ENCODE measurements around the gene KIAA1217. TPM values are rescaled to one million over a fixed set of nuclear protein-coding genes. Genes with fewer than 3 reads are reported as not detected.

KIAA1217 gene
- total RNA-seq, 1 experiment from 2014 or later, result 1.5 TPM

DNA sequence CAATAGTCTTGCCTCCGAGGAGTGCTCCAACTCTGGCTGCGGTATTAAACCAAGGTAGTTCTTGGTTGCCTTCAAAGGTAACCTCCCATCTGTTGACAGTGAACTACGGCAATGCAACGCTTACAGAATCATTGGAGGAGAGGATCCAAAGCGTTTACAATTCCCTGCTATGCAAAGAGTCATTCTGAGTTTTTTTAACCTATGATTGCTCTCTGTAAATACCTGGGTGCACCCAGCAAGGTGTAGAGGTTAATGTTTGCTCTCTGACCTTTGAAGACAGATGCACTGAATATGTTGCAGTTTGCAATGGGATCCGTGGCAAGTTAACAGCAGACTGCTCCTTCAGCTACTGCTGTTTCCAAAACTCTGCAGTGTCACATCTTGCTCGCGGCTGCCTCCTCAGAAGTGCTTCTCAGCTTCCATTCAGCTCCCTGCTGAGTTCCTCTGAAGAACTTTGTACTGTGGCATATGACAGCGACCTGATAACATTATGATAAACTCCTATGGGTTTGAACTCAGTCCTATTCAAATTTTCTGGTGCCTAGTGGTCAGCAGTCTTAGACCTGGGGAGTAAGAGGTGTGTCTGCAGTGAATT lies 29.0 kb downstream of the KIAA1217 start:
- no peak for DNase-seq (ENCODE audit: low read depth, low spot score)
- in situ Hi-C loops (cut with HindIII; ENCODE audit: low pct_unique_long_range_greater_than_20kb, low sequenced_read_pairs), result no loop called here

DNA sequence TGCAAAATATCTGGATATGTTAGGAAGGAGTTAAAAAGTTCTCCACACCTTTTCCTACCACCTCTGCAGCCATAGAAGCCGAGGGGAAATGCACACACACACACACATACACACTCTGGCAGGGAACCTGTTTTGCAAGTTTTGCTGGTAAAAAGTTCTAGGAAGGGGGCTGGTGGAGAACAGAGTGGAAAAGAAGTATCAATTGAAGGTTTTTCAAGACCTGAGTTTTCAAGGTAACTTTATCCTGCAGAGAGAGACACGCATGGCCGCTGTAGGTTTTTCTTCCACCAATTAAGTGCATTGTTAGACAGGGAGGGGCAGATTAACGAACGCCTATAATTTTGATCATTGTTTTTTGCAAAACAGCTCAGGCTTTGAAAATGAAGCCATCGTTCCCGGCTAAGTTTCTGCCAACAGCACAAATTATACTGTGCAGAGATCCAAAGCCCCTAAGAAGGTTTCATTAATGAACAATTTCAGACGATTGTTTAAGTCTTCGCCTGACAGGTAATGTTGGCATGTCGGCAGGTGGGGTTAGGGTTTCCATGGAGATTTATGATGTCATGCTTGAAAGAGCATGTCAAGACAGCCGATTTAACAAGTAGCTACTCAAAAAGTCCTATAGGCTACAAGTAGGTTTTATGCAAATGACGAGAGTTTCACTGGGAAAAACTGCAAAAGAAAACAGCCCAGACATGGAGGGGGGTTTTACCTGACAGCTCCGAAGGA lies 29.7 kb downstream of the KIAA1217 start:
- no peak for DNase-seq (ENCODE audit: low read depth, low spot score)
- in situ Hi-C loops (cut with HindIII; ENCODE audit: low pct_unique_long_range_greater_than_20kb, low sequenced_read_pairs), result no loop called here

DNA sequence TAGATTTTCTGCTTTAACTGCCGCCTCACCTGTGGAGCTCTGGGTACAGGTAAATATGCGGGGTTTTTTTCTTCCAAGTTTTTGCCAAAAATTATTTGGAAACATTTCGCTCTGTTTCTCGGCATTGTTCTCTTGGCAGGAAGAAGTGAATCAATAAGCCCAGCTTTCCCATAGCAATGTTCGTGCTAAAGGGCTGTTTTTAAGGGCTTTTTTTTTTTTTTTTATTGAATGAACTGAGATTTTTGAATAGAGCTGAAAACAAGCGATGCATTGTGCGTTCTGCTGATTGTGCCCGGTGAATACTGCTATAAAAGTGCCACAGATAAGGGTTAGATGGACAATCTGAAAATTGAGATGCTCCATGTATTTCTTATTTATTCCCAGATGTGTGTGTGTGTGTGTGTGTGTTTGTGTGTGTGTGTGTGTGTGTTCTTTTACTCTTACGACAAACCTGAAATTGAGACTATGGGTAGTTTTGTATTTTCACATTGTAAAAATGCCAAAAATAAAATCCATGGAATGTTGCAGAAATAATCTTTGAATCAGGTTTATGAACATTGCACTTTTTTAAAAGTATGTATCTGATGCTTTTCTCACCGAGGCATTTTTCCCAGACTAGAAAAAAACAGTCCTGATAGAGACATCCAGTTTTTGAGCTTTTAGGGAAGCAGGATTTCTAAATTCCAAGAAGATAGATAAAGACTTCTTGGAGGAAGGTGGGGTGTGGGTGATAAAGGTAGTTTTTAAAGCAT lies 30.5 kb downstream of the KIAA1217 start:
- in situ Hi-C loops (cut with HindIII; ENCODE audit: low pct_unique_long_range_greater_than_20kb, low sequenced_read_pairs), result no loop called here
- peak; percentile 68 for DNase-seq (ENCODE audit: low read depth, low spot score)

DNA sequence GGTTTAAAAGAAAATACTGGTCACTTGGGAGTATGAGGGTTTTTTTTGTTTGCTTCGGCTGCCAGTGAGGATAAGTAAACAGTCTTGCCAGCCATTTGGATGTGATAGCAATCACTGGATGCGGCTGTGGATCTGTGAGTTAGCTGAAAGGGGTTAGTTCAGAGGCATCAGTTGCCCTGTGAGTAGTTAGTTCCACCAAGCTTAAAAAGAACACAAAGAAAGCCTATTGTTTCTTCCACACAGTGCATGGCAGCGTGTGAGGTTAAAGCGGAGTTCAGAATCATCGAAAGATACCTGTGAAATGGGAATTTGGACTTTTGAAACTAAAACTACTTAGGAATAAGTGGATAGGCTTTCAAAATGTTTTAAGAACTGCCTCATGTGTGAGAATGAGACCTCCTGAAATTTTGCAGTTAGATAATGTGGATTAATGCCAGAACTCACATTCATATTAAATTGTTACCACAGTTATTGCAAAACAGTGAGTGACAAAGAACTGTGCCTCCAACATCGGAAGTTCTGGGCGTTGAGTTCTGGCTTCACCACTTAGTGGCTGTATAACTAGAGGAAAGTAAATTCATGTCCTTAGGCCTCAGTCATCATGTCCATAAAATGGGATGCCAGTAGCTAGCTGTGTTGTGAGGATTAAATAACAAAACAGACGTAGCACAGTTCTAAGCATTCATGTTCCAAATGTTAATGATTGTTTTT lies 31.3 kb downstream of the KIAA1217 start:
- in situ Hi-C loops (cut with HindIII; ENCODE audit: low pct_unique_long_range_greater_than_20kb, low sequenced_read_pairs), result no loop called here
- DNase-seq (ENCODE audit: low read depth, low spot score), result peak; percentile 31

DNA sequence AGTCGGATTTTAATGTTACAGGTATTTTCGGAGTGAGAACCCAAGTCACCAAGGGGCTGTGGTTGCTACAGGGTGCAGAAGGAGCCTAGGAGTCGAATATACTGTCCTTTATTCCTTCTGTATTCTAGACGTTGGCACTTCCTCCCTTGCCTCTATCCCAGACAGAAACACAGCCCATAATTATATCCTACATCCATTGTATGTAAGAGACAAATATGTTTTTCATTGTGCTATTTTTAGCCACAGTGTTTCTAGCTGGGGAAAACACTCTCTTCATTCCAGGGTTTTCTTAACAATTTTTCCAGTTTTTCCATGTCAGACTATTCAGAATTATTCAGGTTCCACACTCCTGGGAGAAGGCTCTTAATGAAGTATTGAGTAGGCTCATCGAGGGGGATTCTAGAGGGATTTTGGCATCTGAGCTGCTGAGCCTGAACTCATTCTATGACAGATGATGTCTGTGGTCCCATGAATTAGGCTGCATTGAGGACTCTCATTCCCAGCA lies 32.6 kb downstream of the KIAA1217 start:
- no peak for DNase-seq (ENCODE audit: low read depth, low spot score)
- in situ Hi-C loops (cut with HindIII; ENCODE audit: low pct_unique_long_range_greater_than_20kb, low sequenced_read_pairs), result no loop called here

DNA sequence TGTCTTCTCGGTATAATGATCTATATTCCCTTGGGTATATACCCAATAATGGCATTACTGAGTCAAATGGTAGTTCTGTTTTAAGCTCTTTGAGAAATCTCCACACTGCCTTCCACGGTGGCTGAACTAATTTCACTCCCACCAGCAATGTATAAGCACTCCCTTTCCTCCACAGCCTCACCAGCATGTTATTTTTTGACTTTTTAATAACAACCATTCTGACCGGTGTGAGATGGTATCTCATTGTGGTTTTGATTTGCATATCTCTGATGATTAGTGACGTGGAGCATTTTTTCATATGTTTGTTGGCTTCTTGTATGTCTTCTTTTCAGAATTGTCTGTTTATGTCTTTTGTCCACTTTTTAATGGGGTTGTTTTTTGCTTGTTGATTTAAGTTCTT lies 33.6 kb downstream of the KIAA1217 start:
- no peak for DNase-seq (ENCODE audit: low read depth, low spot score)

DNA sequence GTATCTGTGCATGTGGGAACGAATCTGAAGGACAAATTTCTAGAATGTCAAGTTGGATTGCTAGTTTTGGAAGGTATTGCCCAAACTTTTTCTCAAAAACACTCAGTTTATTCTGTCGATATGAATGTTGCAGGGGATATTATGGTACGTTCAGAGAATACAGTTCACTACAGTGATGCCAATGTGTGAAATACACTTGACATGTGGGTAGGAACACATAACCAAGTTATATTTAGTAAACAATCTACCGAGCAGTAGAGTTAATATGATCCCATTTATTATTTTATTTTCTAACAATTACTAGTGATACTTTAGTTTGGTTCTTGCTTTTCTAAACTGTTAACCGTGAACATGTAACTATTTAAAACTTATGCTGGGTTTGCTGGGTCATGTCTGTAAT lies 37.4 kb downstream of the KIAA1217 start:
- in situ Hi-C loops (cut with HindIII; ENCODE audit: low pct_unique_long_range_greater_than_20kb, low sequenced_read_pairs), result no loop called here
- no peak for DNase-seq (ENCODE audit: low read depth, low spot score)

More for the DNA sequence above, 33.6 kb downstream of the KIAA1217 start:
- in situ Hi-C loops (cut with HindIII; ENCODE audit: low pct_unique_long_range_greater_than_20kb, low sequenced_read_pairs), result no loop called here

DNA sequence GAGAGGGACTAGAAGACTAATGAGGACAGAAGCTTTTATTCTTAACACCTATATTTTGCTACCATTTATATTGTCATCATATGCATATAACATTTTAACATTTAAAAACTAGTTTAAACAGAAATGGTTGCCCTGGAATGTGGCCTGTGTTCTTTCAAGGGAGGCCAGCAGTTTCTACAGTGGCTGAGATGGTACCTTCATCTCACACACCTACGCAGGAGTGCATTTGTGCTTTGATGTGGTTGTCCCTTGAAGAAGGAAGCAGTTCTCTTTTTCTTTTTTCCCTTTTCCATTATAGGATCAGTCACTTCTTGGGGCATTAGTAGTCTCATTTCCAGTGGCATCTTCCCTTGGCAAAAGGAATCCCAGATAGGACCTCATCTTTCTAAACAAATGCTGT lies 38.9 kb downstream of the KIAA1217 start:
- in situ Hi-C loops (cut with HindIII; ENCODE audit: low pct_unique_long_range_greater_than_20kb, low sequenced_read_pairs), result no loop called here
- no peak for DNase-seq (ENCODE audit: low read depth, low spot score)

DNA sequence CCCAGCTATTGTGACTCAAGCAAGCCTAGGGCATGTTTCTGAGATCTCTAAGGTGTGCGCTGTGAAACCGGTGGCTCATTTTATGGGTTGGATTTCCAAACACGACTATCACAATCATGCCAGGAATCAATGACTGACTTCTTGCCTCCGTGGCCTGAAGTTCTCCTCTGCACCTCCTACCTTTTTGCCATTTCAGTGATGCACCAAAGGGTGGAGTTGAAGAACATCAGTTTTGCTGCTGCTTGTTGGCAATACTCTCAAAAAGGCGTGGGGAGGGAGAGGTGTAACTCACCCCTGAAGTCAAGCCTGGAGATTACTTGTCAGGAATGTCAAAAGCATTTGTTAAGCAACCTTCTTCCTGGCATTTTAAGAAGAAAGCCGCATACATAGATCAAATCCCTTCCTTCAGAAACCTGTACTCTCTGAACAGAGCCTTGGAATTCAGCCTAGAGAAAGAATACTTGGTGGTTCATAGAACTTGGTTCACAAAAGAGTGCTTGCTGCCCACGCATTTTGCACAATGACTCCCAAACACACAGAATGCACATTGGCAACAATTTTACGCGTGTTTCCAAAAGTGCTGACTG lies 41.0 kb downstream of the KIAA1217 start:
- in situ Hi-C loops (cut with HindIII; ENCODE audit: low pct_unique_long_range_greater_than_20kb, low sequenced_read_pairs), result no loop called here
- DNase-seq (ENCODE audit: low read depth, low spot score), result no peak

DNA sequence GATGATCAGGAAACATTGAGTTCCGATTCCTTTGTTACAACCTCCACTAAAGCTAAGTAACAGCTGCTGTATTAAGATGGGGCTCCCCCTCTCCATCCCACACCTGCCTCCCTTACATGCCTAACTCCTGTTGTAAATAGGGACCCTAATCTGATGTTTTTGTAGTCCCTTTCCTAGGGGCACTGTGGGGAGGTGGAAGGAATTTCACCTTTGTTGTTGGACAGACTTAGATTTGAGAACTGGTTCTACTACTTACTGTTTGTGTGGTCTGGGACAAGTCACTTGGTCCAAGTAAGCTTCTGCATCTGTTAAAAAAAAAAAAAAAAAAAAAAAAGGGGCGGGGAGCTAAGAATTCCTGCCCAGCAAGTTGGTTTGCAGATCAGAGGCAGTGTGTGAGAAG lies 42.6 kb downstream of the KIAA1217 start:
- no peak for DNase-seq (ENCODE audit: low read depth, low spot score)
- in situ Hi-C loops (cut with HindIII; ENCODE audit: low pct_unique_long_range_greater_than_20kb, low sequenced_read_pairs), result no loop called here

DNA sequence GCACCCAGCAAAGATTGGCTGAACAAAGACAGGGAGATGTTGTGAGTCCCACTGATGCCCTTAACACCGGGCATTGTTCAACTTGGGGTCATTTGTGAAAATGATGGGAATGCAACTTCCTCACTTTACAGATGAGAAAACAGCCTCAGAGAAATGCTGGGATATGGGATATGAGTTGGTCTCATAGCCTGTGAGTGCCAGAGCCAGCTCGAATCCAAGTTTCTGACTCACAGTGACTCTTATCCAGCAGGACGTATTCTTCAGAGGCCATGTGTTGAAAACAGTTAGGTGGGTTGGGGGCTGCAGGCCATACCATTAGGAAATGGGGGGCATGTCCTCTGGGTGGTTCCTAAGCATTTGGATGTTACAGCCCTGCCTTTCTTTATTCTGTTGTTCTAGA lies 45.2 kb downstream of the KIAA1217 start:
- in situ Hi-C loops (cut with HindIII; ENCODE audit: low pct_unique_long_range_greater_than_20kb, low sequenced_read_pairs), result no loop called here
- DNase-seq (ENCODE audit: low read depth, low spot score), result no peak

DNA sequence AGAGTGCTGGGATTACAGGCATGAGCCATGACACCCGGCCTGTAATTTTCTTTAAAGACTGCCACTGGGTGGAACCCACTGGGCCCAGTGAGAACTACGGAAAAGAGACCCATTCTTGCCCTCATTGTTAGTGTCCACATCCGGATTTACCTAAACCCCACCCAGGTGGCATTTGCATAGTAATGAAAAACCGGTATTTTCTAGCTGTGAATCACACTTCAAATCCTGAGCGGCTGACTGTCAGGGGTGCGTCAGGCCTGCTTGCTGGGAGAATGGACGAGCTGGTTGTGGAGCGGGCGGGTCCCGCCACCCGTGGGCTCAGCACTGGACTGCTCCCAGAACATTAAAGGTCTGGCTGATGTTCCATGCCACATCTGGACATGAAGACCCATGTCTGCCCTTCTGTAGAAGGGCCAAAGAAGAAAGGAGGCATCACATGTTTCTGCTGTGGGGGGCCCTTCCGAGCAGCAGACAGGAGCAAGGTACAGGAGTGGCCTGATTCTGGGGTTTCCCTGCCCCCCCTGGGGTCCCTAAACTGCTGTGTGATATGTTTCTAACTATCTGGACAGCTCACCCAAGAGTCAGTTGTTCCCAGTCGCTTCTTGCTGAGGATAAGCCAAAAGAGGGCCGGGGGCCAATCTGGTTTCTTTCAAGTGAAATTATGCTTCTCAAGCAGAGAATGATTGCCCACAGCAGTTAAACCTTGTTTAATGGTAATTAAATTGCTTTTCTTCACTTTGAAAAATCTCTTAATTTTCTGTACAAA lies 46.4 kb downstream of the KIAA1217 start:
- DNase-seq (ENCODE audit: low read depth, low spot score), result no peak
- in situ Hi-C loops (cut with HindIII; ENCODE audit: low pct_unique_long_range_greater_than_20kb, low sequenced_read_pairs), result no loop called here

DNA sequence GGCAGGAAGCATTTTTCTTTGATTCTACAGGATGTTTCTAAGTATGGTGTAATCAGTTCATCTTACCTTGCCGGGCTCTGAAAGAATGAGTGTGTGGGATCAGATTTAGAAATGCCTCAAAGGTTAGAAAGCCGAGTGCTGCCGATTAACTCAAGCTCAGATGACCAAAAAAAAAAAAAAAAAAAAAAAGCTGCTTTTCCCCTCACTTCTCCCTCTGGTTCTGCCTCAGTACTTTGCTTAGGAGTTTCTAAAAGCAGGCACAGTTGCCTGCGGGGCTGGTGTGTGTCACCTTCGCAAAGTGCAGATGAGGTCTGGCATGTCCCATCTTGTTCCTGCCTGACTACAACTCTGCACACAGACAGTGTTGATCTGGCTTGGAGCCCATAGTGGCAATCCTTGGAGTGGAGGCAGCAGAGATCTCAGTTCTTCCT lies 47.0 kb downstream of the KIAA1217 start:
- in situ Hi-C loops (cut with HindIII; ENCODE audit: low pct_unique_long_range_greater_than_20kb, low sequenced_read_pairs), result no loop called here
- no peak for DNase-seq (ENCODE audit: low read depth, low spot score)

DNA sequence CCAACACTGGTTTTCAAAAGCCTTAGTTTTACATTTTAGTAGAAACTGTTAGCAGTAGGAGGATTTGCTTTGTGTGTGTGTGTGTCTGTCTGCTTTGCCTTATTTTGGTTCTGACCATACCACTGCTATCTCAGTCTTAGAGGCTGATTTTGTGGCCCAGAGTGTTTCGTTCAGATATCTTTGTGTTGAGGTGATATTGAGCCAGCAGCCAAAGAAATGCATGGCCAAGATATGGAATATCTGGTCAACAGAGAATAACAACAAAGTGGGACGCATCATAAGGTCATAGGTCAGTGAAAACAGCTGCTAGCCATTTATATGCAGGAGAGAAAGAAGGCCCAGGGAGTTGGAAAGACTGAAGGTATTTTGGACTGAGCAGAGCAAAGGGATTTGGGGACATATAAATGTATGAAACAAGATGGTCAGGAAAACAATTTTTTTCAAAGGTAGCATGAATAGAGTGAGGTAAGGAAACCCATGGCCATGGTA lies 47.7 kb downstream of the KIAA1217 start:
- in situ Hi-C loops (cut with HindIII; ENCODE audit: low pct_unique_long_range_greater_than_20kb, low sequenced_read_pairs), result no loop called here
- DNase-seq (ENCODE audit: low read depth, low spot score), result no peak

DNA sequence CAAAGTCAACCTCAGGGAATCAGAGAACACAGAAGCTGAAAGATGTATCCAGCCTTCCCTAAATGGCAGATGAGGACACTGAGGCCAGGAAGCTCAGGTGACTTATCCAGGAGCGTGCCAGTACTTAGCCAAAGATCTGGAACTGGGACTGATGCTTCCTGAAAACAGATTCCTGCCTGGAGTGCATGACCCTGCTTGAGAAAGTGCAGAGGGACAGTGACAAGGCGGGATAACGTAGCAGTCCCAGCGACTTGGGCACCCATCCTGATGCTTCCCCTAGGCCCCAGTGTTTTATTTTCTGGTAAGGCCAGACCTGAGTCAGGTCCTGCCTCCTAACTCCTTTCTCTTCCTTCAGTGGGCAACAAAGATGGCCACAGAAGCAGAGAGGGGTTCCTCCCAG lies 48.6 kb downstream of the KIAA1217 start:
- in situ Hi-C loops (cut with HindIII; ENCODE audit: low pct_unique_long_range_greater_than_20kb, low sequenced_read_pairs), result no loop called here
- DNase-seq (ENCODE audit: low read depth, low spot score), result no peak

DNA sequence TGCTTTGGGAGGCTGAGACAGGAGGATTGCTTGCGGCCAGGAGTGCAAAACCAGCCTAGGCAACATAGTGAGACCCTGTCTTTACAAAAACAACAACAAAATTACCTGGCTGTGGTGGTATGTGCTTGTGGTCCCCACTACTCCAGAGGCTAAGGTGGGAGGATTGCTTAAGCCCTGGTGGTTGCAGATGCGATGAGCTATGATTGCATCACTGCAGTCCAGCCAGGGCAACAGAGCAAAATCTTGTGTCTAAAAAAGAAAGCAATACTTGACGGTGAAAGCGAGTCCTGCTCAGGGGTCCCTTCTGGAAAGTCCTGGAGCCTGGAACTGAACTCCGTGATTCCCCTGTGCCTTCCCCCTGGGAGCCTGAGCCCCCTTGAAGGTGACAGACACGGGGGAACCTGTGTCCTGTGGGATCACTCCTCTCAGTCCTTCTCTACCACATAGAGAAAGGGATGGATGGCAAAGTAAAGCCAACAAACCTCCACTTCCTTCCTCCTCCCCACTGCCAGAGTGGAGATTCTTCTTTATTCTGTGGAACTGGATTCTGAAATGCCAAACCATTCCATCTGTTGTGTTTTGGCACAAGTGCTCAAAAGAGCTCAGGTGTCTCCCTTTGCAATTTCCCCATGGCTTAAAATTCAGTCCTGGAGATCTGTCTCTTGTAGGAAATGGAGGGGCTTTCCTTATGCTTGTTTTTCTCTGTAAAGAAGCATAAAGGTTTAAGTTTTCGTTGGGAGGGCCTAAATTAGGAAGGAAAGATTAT lies 50.6 kb downstream of the KIAA1217 start:
- DNase-seq (ENCODE audit: low read depth, low spot score), result no peak
- in situ Hi-C loops (cut with HindIII; ENCODE audit: low pct_unique_long_range_greater_than_20kb, low sequenced_read_pairs), result no loop called here
